Kidney (tissue), 14 donors: Measurements from ENCODE around the gene PCGF1. TPM values are rescaled to one million over a fixed set of nuclear protein-coding genes. Genes with fewer than 3 reads are reported as not detected.

Source experiments
- DNase-seq, 5 donors: peaks; one replicate each; pipeline ENCODE4 v3.0.0-alpha.2; 2013 to 2020
- FAIRE-seq: peaks from 2 replicates; lab custom pipeline; 2012; peaks lifted over from hg19 to GRCh38; lab: Jason Lieb, UNC
- H3K27ac ChIP-seq, 2 donors: one replicate each; pipeline ENCODE4 v1.7.0; 2013; ENCODE audit warnings: low read depth in 2 of 2, low read length in 2 of 2, inconsistent platforms in 1 of 2
- H3K27me3 ChIP-seq: one replicate; pipeline ENCODE4 v1.7.1; 2013; ENCODE audit warnings: low read length, inconsistent platforms; ENCODE audit not compliant: control insufficient read depth, insufficient read depth
- H3K36me3 ChIP-seq, 3 donors: one replicate each; pipeline versions ENCODE4 v1.7.0 to v1.7.1; 2013; ENCODE audit warnings: low read length in 3 of 3, control low read depth in 1 of 3, inconsistent platforms in 1 of 3; ENCODE audit not compliant: insufficient read depth in 3 of 3, control insufficient read depth in 2 of 3
- H3K4me1 ChIP-seq, 3 donors: one replicate each; pipeline versions ENCODE4 v1.7.0 to v1.7.1; 2013; ENCODE audit warnings: low read length in 3 of 3, inconsistent platforms in 1 of 3, low read depth in 1 of 3; ENCODE audit not compliant: control insufficient read depth in 2 of 3, insufficient read depth in 2 of 3
- H3K4me3 ChIP-seq, 3 donors: one replicate each; pipeline versions ENCODE4 v1.7.0 to v1.8.1; 2013; ENCODE audit warnings: low read length in 3 of 3, control low read depth in 1 of 3, inconsistent platforms in 1 of 3
- H3K9ac ChIP-seq, 3 donors: one replicate each; pipeline versions ENCODE4 v1.7.0 to v1.7.1; 2013; ENCODE audit warnings: low read length in 3 of 3, control low read depth in 1 of 3, inconsistent platforms in 1 of 3
- H3K9me3 ChIP-seq, 3 donors: one replicate each; pipeline versions ENCODE4 v1.7.0 to v1.7.1; 2013; ENCODE audit warnings: low read length in 3 of 3, control low read depth in 1 of 3, inconsistent platforms in 1 of 3; ENCODE audit not compliant: control insufficient read depth in 2 of 3, insufficient read depth in 1 of 3
- intact Hi-C: fragments of 100-400 bp; cut with DNase I; formaldehyde crosslinking; loops from one replicate; pipeline ENCODE4 v1.11.1; 2022
- polyA plus RNA-seq: library from polyadenylated mRNA; stranded (reverse); fragments of 350-450 nt; fragmentation: Illumina TruSeq; extraction: RNeasy Lipid Tissue Mini Kit (QIAGEN cat#74804); gene quantifications from one replicate; pipeline ENCODE4 v1.2.3, GENCODE V29; 2014; ENCODE audit warnings: low read depth, low replicate concordance; ENCODE audit not compliant: insufficient read depth
- total RNA-seq: library from RNA; stranded (reverse); fragmentation: NEBNext Ultra II Directional; extraction: Animal tissue kit (Norgen Biotek cat#: 25700); gene quantifications from one replicate; pipeline ENCODE4 v1.2.1, GENCODE V29; 2021
- TF ChIP-seq, protein P1 (sequence below): IDR thresholded peaks from 3 replicates; pipeline ENCODE4 v1.5.1; 2012; ENCODE audit warnings: mild to moderate bottlenecking, moderate library complexity, borderline replicate concordance; ENCODE audit not compliant: insufficient read depth; ENCODE audit errors: extremely low read depth
- donor health status: control.
- donor health status: control.
- donor health status: control.
- donor health status: control.
- donor health status: control.
- donor health status: DM: yes; HTN: yes; CAD: no.
- donor health status: Normal renal cell carcinoma (clear cell type).

Gene PCGF1
- total and polyA plus RNA-seq, 2 donors from 2014 or later = 20.1 to 20.7 TPM

DNA sequence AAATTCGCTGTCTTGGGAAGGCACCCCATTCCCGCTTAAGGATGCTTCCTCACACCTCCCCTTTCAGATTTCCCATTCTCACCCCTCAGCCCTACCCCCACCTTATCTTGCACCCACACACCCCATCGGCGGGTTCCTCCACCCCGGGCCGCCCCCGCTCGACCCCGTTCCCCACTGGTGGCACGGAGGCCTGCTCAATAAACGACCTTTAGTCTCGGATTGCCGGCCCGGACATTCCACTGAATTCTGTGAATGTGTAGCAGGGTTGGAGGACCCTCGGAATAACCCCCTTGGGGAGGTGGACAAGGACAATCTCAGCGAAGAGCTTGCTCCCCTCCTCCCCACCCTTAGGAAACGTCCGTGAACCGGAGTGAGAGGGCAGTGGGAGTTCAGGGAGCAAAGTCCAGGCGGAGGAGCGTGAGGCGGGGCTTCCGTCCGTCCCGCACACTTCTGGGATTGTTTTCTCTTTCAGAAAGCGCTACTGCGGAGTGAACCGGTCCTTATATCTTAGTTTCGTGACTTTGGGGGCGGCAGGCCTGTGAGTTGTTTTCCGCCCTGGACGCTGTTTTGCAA lies 5.3 kb downstream of the PCGF1 start:
- H3K4me1 ChIP-seq = peaks cover 0 to 35% (median 22%) of the 10 kb centered on the region in 3 donors
- TF ChIP-seq, protein P1, sequence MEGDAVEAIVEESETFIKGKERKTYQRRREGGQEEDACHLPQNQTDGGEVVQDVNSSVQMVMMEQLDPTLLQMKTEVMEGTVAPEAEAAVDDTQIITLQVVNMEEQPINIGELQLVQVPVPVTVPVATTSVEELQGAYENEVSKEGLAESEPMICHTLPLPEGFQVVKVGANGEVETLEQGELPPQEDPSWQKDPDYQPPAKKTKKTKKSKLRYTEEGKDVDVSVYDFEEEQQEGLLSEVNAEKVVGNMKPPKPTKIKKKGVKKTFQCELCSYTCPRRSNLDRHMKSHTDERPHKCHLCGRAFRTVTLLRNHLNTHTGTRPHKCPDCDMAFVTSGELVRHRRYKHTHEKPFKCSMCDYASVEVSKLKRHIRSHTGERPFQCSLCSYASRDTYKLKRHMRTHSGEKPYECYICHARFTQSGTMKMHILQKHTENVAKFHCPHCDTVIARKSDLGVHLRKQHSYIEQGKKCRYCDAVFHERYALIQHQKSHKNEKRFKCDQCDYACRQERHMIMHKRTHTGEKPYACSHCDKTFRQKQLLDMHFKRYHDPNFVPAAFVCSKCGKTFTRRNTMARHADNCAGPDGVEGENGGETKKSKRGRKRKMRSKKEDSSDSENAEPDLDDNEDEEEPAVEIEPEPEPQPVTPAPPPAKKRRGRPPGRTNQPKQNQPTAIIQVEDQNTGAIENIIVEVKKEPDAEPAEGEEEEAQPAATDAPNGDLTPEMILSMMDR = no peak
- peak overlapping the region in 1 of 3 donors; percentile 75 for H3K9ac ChIP-seq
- H3K36me3 ChIP-seq = peaks cover 3 to 17% (median 8%) of the 10 kb centered on the region in 3 donors
- peak overlapping the region; percentile 86 to 87 for H3K27ac ChIP-seq
- H3K9me3 ChIP-seq = no peaks in the 10 kb centered on the region
- no peak for FAIRE-seq
- intact Hi-C loops = no loop called here
- peak overlapping the region; percentile 41 to 89 (median 83) for H3K4me3 ChIP-seq
- peaks cover 10% of the 10 kb centered on the region for H3K27me3 ChIP-seq
- DNase-seq = peak; percentile 45 to 76 (median 72)

DNA sequence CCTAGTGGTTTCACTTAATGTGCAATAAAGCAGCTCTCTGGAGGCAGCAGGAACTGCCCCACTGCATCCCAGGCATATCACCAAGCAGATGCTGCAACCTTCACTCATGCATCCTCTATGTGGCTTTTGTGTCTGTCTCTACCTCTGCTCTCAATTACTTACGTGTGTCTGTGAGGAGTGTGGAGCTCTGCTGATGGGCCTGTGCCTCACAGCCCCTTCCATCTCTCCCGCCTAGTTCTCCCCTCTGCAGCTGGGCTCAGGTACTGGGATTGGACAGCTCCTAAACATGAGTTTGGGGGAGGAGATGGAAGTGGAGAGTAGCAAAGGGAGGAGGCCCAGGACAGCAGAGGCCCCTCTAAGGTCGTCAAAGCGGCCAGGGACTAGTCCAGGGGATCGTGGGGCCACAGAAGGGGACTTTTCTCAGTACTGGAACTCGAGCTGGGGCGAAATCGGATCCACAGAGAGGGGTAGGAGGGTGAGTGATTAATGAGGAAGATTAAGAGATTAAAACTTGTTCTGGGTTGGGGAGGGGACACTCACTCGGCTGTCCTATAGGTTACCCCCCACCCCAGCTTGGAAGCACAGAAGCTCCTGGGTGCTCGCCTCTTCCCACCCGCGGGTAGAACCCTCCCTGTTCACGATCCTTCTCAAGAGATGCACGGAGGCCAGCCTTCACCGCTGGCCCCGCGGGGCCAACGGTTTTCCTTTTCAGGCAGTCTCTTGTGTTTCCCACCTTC lies 6.0 kb downstream of the PCGF1 start:
- Histone ChIP-seq H3K36me3 (peaks cover 3 to 17% (median 8%) of the 10 kb centered on the region in 3 donors), H3K4me3 (peak overlapping the region in 2 of 3 donors; percentile 83 to 89), H3K9ac (no peak overlapping the region), H3K4me1 (peaks cover 0 to 30% (median 18%) of the 10 kb centered on the region in 3 donors), H3K9me3 (no peaks in the 10 kb centered on the region), H3K27ac (no peak overlapping the region), H3K27me3 (peaks cover 12% of the 10 kb centered on the region)
- intact Hi-C loops = no loop called here
- TF ChIP-seq, protein P1 = no peak
- DNase-seq (peak in 4 of 5 donors; percentile 86 to 93 (median 87)), FAIRE-seq (no peak)

DNA sequence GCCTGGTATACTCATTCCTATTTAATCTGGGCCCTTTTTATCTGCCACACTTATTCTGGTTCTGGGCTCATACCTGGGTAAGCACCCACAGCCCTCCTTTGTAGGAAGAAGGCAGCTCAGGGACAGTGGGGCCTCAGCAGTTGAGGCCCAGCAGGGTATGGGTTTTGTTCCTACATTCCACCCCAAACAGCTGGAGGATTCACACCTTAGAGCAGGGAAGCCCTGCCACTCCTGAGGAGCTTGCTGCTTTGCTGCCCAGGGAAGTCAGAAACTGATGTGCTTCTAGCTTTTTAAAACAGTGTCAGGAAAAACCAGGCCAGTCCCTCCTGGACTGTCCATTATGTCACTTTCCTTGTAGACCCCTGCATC lies 6.9 kb downstream of the PCGF1 start:
- intact Hi-C loops = no loop called here
- no peak for DNase-seq
- FAIRE-seq = no peak
- H3K4me3 ChIP-seq = no peak overlapping the region
- H3K4me1 ChIP-seq = peaks cover 0 to 26% (median 11%) of the 10 kb centered on the region in 3 donors
- H3K36me3 ChIP-seq = peaks cover 3 to 11% (median 5%) of the 10 kb centered on the region in 3 donors
- no peaks in the 10 kb centered on the region for H3K9me3 ChIP-seq
- TF ChIP-seq, protein P1 = no peak
- H3K27me3 ChIP-seq = peaks cover 12% of the 10 kb centered on the region
- no peak overlapping the region for H3K9ac ChIP-seq
- H3K27ac ChIP-seq = no peak overlapping the region
